HG03432 (cell line): Measurements from ENCODE around the gene RANBP9.

Experiments
- ATAC-seq: cut with Tn5 transposase; IDR thresholded peaks from one replicate; pipeline ENCODE4 v1.9.1; 2021; ENCODE audit warnings: mild to moderate bottlenecking, moderate library complexity; ENCODE audit not compliant: unreplicated experiment

Gene RANBP9

DNA sequence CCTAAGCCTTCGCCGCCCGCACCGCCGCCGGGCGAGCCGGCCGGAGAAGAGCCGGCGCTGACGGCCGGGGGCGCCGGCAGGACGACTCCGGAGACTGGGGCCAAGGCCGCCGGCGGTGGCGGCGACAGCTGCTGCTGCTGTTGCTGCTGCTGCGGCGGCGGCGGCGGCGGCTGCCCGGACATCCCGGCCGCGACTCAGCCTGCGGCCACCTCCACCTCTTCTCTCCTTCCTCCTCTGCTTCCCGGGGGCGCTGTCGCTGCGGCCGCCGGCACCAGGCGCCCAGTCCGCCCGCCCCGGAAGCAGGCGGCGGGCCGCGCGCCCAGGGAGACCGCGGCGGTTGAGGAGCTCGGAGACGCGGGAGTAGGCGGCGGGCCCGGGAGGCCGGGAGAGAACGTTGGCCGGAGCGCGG lies 307 bp downstream of the RANBP9 start:
- peak; percentile 55 for ATAC-seq

- peak; percentile 15 for ATAC-seq
These were observed 897 bp downstream of the RANBP9 start for GRCh38 chr6:13710552-13711323.

- no peak for ATAC-seq
These were observed 1.7 kb downstream of the RANBP9 start for GRCh38 chr6:13709689-13710551.

DNA sequence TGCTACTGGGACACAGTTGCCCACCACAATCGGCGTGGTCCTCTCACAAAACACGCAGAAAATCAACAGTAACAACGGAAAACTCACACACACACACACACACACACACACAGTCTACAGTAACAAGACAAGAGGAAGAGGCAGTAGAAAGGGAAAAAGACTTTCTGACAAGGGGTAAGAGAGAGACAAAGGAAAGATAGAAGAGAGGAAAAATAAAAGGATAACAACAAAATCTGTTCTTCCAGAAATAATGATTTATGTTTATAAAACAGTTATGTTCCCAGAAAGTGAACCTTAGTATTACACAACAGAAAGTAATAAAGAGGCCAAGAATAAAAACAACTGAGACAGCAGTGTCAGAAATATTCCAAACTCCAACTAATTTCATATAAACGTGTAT lies 2.9 kb downstream of the RANBP9 start:
- no peak for ATAC-seq

GRCh38 chr6:13703496-13703895 lies 8.1 kb downstream of the RANBP9 start:
- ATAC-seq, result no peak

- ATAC-seq, result no peak
These were observed 8.8 kb downstream of the RANBP9 start for GRCh38 chr6:13702809-13703302.

DNA sequence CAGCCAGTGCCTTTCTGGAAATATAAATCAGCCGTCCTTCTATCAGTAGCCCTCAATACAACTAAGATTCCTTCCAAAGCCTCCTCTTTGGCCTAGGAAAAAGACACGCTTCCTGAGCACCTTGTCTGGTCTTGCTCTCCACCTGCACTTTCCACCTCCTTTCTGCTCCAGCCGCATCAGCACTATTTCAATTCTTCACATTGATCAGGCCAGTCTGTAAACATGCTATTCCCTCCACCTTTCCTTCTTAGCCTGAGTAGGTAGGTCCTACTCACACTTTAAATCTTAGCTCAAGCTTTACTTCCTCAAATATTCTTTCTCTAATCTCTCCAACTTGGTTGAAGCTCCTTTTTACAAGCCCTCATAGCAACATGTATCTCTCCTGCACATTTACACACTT lies 11.4 kb downstream of the RANBP9 start:
- ATAC-seq, result no peak

GRCh38 chr6:13698715-13699114 lies 12.9 kb downstream of the RANBP9 start:
- ATAC-seq, result no peak

- ATAC-seq, result no peak
These were observed 13.8 kb downstream of the RANBP9 start for GRCh38 chr6:13697857-13698256.

DNA sequence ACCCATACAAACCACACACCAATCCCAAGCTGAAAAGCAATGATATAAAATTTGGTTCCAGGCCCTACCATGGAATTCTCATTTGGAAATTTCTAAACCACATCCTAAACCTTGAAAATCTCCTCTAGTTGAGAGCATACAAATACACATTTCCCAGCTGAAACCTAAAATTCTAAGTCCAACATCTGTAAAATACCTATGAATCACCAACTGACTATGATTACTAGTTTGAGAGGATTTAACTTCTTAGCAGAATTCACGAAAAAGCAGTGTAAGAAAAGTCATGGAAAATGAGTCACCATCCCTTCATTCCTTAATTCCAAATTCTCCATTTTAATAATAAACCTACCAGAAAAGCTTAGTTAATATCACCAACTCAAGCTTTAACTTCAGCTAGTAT lies 15.4 kb downstream of the RANBP9 start:
- ATAC-seq, result no peak

DNA sequence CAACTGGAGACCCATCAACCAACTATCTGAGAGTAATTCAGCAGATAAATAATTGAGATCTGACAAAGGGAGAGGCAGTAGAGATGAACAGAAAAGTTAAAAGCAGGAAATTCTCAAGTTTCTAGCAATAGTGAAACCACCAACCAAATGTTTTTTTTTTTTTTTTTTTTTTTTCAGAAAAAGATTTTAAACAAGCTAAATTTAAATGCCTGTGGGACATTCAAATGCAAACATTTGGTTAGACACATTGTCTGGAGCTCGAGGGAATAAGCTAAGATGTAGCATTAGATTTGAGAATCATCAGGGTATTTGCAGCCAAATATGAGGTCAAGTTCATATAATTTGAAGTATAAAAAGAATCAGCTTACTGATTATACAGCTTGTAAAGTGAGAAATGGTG lies 16.4 kb downstream of the RANBP9 start:
- ATAC-seq, result no peak

GRCh38 chr6:13694562-13694961 lies 17.1 kb downstream of the RANBP9 start:
- ATAC-seq, result no peak

DNA sequence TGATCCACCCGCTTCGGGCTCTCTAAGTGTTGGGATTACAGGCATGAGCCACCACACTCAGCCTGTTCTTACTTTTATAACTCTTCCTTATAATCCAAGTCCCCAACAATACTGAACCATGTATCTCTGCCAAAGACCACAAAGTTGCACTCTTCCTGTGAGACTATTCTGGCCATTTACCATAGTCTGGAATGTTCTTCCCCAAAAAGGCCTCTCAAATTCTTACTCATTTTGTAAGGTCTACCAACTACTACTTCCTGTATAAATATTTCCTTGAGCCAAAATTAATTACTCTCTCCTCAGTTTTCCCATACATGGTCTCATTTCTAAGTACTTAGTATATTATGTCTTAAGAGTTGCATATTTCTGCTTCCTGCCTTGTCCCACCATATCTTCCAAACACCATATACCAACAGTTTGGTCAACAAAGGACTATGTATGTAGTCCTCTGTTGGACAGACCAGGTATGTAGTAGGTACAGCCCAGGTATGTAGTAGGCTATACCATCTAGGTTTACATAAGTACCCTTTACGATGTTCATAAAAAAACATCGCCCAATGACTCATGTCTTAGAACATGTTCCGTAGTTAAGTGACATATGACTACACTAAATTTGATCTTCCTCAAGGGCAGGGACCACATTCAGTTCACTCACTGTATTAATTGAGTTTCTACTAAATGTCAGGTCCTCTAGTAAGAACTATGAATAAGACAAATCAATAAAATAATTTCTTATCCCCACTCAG lies 22.0 kb downstream of the RANBP9 start:
- ATAC-seq, result no peak

- ATAC-seq, result no peak
These were observed 22.9 kb downstream of the RANBP9 start for GRCh38 chr6:13688692-13689196.

DNA sequence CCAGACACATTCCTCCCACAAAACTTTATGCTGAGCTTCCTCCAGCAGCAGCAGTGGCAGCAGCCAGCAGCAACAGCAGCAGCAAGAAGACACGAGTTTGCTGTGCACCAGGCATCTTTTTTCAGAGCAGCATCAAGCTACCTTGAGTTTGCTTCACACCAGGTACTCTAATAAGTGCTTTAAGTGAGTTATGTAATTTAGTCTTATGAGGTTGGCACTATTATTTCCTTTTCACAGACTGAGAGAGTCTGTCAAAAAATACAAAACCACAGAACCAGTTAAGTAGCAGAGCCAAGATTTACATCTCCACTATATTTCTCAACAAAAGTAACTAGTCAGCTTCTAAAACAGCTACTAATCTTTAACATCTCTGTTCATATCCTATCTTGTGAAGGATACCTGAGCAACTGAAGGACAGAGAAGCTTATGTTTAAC lies 23.7 kb downstream of the RANBP9 start:
- ATAC-seq, result no peak

GRCh38 chr6:13684855-13685254 lies 26.8 kb downstream of the RANBP9 start:
- no peak for ATAC-seq

DNA sequence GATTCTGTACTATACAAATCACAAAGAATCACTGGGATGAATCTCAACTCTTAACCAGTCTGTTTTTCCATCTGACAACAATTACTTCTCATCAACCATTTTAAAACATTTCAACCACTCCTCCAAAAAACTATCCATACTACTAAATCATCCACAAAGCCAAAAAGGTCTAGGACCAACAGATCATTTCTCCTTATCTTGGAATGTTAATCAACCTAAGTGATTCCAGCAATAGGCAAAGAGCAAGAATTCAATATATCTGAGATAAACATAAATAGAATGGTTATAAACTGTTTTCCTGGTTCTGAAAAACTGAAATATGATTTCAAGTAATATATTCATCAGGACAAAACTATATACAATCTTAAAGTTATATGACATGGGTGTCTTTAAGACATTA lies 28.6 kb downstream of the RANBP9 start:
- ATAC-seq, result no peak

DNA sequence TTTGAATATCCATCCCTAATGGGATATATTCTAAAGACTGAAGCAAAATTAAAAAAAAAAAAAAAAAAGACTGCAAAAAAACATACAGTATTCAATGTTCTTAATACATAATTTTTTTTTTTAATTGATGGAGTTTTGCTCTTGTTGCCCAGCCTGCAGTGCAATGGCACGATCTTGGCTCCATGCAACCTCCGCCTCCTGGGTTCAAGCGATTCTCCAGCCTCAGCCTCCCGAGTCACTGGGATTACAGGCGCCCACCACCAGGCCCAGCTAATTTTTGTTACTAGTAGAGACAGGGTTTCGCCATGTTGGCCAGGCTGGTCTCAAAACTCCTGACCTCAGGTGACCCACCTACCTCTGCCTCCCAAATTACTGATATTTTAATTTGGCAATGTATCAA lies 29.3 kb downstream of the RANBP9 start:
- no peak for ATAC-seq

DNA sequence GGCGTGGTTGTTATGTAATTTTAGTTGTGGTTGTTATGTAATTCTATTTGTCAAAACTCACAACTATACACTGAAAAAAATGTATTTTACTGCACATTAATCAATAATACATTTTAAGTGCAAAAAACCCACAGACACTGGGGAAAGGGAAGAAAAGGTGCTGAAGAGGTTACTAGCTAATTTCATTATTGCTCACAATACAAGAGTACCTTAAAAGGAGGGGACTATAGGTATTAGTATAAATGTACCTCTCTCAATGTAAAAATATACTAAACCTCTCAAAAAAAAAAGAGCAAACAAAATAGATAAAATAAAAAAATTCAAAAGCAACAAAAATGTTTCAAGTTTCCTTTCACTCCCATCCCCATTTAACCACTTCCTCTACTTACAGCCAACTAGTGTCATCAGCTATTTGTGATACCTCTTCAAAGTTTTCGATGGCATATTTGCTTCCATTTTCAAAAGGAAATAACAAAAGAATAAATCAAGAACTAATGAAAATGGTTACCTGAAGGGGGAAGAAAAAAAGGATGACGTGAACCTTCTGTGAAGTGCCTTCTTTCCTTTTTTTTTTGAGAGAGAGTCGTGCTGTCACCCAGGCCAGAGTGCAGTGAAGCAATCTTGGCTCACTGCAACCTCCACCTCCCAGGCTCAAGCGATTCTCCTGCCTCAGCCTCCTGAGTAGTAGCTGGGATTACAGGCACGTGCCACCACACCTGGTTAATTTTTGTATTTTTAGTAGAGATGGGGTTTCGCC lies 30.2 kb downstream of the RANBP9 start:
- no peak for ATAC-seq

DNA sequence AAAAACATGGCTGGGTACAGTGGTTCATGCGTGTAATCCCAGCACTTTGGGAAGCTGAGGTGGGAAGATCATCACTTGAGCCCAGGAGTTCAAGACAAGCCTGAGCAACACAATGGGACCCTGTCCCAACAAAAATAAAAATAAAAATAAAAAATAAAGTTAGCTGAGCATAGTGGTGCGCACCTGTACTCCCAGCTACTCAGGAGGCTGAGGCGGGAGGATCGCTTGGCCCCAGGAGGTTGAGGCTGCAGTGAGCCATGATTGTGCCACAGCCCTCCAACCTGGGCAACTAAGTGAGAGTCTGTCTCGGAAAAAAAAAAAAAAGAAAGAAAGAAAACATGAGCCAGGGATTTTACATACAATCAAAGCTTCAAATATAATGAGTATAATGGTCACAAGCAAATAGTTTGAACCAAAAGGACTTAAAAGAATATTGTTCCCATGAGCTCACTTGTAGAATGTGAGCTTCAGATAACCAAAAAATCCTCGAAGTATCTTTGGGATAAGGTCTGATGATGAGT lies 31.1 kb downstream of the RANBP9 start:
- no peak for ATAC-seq
